RPMI7951 (cell line): ENCODE results near the gene IGF2BP1. TPM values are rescaled to one million over a fixed set of nuclear protein-coding genes. Genes with fewer than 3 reads are reported as not detected.
"Not testable (repeated sequence)": the region's sequence is repeated elsewhere in the genome, so short reads cannot be mapped to it uniquely, and the experiment has no call there.

Experiments
- DNase-seq: peaks from one replicate; pipeline ENCODE4 v3.0.0-alpha.2; 2012; ENCODE audit warnings: low read depth
- total RNA-seq: library from RNA; depleted of rRNA; stranded (reverse); fragments of >200 nt; shearing (Covaris generic); gene quantifications from 2 replicates; pipeline ENCODE4 v1.2.3, GENCODE V29; 2014

Gene IGF2BP1
- total RNA-seq, 1 experiment from 2014 or later: 5.0 TPM

DNA sequence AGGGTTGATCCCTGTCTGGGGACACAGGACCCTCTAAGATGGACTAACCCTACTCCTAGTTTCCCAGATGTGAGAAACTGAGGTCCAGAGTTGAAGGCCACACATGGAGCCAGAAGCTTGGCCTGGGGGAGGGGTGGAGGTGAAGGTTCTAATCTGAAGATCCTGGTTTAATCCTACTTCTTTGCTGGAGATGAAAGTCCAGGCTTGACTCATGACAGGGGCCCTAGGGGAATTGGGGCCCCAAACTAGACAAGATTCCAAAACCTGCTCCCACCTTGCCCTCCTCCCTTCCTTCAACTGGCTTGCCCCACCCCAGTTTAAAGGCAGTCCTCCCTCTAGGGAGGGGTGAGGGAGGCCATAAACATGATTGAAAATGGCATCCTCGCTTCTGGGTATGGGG lies 21.6 kb downstream of the IGF2BP1 start:
- DNase-seq: no peak

- DNase-seq: no peak
Measured at GRCh38 chr17:49020609-49021008, 23.4 kb downstream of the IGF2BP1 start.

DNA sequence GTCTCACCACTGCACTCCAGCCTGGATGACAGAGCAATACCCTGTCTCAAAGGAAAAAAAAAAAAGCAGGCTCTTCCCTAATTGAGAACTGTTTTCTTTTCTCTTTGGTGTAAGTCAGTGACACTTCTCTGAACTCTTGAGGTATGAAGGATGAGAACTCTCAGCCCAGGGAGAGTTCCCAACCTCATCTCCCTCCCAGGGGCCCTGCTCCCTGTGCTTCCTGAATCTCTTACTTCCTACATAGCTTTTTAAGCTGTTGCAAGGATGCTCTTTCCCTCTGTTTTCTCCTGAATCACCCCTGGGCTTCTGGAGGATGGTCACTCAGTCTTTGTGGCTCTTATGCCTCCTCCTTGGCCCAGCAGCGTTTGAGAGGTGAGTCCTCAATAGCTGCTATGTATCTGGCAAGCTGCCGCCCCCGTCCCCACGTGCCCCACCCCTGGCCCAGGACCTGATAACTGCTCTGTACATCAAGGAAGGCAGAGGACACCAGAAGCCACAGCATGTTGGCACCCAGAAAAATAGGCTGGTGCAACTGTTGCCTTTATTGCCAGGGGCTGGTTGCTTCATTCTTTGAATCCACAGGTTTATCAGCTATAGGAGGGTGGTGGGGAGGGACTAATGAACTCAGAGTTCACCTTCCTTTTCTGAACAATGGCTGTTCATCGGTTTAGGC lies 24.0 kb downstream of the IGF2BP1 start:
- DNase-seq: no peak

DNA sequence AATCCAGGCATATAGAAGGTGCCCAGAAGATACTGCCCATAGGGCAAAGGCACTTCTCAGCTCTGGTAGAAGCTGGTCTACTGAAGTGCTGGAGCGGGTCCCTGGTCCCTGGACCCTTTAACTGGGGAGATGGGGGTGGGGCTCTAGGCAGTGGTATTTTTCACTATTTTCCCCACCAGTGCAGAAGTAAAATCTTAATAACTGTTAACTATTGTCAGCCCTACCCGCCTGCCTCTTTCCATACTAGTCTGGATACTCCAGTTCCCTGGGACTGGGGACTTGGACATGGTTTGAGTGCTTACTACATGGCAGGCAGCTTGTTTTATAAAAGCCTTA lies 24.6 kb downstream of the IGF2BP1 start:
- DNase-seq: no peak

- DNase-seq: peak; percentile 43
Measured at GRCh38 chr17:49022391-49022941, 25.3 kb downstream of the IGF2BP1 start.

DNA sequence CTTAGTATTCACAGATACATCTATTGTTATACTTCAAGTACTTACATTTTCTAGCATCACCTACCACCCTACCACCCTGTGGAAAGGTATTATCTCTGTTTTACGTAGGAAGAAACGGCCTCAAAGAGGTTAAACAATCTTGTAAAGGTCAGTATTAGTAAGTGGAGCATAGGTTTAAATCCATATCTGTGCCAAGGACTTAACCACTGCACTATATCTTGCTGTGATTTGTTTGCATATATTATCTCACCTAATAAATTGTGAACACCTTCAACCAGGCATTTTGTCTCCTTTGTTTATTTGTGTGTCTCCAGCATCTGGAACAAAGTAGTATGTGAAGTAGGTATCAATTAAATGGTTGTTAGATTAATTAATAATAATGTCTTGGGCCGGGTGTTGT lies 27.3 kb downstream of the IGF2BP1 start:
- DNase-seq: no peak

DNA sequence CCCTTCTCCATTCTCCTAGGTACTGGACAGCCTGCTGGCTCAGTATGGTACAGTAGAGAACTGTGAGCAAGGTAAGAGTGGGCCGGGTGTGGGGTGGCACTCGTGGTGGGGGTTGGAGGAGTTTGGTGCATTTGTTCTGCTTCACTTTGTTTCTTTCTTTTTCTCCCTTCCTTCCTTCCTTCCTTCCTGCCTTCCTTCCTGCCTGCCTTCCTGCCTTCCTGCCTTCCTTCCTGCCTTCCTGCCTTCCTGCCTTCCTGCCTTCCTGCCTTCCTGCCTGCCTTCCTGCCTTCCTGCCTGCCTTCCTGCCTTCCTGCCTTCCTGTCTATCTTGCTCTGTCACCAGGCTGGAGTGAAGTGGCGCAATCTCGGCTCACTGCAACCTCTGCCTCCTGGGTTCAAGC lies 29.3 kb downstream of the IGF2BP1 start:
- not testable (repeated sequence) for DNase-seq

DNA sequence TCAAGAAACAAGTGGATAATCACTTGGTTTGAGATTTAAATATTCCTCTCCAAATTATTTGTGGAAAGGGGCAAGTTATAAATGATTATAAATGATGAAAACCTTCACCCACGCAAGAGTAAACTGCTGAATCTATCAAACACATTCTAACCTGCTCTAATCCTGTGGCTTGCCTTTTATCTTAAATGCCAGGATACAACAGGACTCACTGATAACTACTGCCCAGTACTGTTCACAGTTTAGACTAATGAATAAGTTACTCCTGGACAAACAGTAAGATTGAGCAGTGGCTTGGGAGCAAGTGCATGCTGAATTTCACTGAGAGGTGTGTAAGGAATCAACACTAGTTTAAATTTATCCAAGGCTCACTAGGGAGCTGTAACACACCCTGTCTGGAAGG lies 31.1 kb downstream of the IGF2BP1 start:
- no peak for DNase-seq

DNA sequence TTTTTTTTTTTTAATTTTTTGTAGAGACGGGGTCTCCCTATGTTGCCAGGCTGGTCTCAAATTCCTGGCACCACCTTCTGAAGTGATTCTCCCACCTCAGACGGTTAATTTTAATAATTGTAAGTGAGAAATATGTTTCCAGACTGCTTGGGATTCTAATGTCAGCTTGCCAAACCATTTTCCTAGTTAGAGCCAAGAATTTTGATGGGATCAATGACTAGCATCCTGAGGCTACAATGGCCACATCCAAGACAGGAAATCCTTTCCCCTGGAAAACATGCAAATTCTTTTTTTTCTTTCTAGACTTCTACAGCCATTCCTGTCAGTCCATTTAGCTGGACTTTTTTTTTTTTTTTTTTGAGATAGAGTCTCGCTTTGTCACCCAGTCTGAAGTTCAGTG lies 32.6 kb downstream of the IGF2BP1 start:
- no peak for DNase-seq

GRCh38 chr17:49031965-49032928 lies 35.1 kb downstream of the IGF2BP1 start:
- DNase-seq: peak; percentile 74

DNA sequence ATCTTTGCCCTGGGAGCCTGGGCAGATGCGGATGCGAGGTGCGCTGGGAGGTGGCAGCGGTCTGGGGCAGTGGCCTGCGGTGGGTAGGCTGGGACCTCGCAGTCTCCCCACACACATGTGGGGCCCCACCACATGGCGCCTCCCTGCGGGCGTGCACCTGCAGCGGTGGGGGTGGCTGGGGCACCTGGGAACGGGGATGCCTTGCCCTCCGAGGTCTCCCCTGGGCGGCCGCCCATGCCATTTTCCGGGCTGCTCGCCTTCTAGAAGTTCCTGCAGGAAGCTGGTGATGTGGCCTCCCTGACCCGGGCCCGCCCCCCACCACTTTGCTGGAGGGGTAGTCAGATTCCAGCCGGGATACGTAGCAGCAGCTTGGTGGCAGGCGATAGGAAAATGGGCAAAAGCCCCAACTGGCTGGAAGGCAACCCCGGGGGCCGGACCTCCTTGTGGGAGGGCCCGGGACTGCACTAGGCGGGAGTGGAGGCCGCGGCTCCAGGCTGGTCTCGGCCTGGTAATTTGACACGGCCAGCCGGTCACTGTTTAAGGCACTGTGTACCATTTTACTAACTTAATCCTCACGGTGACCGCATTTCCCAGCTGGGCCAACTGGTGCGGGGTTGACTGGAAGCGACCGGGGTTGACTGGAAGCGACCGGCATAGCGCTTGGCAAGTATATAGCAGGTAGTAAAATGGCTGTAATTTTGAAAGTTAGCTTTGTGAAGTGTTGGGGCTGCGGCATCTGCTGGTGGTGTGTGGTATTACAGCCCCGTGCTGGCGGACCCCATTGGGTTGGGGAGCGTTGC lies 38.5 kb downstream of the IGF2BP1 start:
- peak; percentile 67 for DNase-seq

DNA sequence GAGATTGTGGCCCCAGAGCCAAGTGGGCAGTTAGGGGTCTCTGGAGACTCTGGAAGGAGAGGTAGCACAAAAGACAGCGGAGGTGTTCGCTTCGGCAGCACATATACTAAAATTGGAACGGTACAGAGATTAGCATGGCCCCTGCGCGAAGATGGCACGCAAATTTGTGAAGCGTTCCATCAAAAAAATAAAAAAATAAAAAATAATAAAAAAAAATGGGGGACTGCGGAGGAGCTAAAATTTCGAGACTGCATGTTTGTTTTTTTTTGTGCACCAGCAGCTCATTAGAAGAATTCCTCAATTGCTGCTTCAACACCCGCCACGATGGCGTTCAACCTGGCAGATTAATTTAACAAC lies 39.1 kb downstream of the IGF2BP1 start:
- no peak for DNase-seq

- DNase-seq: no peak
Measured at GRCh38 chr17:49038138-49038537, 41.0 kb downstream of the IGF2BP1 start.

- no peak for DNase-seq
Measured at GRCh38 chr17:49038544-49038943, 41.4 kb downstream of the IGF2BP1 start.

GRCh38 chr17:49039518-49039917 lies 42.3 kb downstream of the IGF2BP1 start:
- not testable (repeated sequence) for DNase-seq

DNA sequence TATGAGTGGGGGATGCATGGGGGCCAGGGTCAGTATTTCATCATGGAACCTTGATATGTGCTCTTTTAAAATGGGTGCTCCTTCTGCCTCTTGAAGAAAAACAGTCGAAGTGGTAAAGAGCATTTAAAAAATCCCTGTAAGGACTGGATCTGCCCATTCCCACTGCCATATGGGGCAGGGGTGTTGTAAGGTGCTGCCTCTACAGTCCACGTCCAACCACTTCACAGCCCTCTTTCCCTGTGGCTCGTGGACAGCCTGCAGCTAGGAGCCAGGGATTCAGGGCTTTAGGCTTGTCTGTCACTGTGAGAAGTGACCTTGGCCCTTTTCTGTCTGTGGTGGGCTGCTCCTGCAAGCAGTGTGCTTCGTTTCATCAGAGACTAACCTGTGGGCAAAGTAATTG lies 44.3 kb downstream of the IGF2BP1 start:
- no peak for DNase-seq

DNA sequence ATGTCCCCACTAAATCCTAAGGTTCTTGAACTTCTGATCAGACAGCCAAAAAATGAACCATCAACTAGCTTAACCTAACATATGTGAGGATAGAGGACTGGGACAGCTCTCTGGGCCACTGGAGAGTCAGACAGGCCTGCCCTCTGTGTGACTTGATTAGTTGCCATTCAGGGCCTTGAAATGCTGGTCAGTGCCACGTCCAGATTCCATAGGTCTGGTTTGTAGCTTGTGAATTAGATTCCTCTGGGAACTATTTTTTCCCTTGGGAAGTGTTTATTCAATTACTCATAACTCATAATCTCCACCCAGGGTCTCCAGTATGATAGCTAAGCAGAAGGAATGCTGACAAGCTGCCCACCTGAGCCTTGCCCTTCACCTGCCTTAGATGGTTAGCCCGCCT lies 48.2 kb downstream of the IGF2BP1 start:
- no peak for DNase-seq

DNA sequence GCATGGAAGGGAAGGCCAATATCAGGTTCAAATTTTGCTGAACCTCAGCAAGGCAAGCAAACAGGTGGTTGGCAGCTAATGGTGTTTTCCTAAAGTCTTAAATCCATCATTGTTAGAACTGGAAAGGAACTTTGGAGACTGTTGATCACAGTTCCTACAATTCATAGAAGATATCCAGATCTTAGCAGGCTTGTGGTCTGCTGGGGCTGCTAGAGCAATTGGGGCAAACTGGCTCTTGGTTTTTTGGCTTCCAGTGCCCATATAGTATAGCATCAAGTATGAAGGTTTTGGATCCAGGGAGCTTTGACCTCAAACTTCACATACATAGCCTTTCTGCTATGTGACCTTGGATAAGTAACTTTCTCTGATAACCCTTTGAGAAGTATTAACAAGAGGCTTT lies 49.7 kb downstream of the IGF2BP1 start:
- DNase-seq: no peak

DNA sequence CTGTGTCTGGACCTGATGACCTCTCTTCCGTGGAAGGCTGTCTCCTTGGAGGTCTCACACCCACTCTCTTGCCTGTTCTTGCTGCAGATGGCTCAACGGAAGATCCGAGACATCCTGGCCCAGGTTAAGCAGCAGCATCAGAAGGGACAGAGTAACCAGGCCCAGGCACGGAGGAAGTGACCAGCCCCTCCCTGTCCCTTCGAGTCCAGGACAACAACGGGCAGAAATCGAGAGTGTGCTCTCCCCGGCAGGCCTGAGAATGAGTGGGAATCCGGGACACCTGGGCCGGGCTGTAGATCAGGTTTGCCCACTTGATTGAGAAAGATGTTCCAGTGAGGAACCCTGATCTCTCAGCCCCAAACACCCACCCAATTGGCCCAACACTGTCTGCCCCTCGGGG lies 52.1 kb downstream of the IGF2BP1 start:
- no peak for DNase-seq

- no peak for DNase-seq
Measured at GRCh38 chr17:49050611-49051010, 53.4 kb downstream of the IGF2BP1 start.

DNA sequence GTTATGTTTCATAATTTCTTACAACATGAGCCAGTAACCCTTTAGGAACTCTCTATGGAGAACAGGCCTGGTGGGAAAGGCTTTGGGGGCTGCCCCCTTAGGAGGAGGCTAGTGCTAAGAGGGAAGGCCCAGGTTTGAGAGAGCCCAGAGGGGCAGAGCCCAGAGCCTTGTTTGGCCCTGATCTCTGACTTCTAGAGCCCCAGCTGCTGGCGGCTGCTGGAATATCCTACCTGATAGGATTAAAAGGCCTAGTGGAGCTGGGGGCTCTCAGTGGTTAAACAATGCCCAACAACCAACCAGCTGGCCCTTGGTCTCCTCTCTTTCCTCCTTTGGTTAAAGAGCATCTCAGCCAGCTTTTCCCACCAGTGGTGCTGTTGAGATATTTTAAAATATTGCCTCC lies 54.1 kb downstream of the IGF2BP1 start:
- no peak for DNase-seq

DNA sequence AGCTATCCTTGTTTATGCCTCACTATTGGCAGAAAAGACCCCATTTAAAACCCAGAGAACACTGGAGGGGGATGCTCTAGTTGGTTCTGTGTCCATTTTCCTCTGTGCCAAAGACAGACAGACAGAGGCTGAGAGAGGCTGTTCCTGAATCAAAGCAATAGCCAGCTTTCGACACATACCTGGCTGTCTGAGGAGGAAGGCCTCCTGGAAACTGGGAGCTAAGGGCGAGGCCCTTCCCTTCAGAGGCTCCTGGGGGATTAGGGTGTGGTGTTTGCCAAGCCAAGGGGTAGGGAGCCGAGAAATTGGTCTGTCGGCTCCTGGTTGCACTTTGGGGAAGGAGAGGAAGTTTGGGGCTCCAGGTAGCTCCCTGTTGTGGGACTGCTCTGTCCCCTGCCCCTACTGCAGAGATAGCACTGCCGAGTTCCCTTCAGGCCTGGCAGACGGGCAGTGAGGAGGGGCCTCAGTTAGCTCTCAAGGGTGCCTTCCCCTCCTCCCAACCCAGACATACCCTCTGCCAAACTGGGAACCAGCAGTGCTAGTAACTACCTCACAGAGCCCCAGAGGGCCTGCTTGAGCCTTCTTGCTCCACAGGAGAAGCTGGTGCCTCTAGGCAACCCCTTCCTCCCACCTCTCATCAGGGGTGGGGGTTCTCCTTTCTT lies 56.1 kb downstream of the IGF2BP1 start:
- no peak for DNase-seq
